Measurements from ENCODE around the gene PLXNA4.

Gene PLXNA4

DNA sequence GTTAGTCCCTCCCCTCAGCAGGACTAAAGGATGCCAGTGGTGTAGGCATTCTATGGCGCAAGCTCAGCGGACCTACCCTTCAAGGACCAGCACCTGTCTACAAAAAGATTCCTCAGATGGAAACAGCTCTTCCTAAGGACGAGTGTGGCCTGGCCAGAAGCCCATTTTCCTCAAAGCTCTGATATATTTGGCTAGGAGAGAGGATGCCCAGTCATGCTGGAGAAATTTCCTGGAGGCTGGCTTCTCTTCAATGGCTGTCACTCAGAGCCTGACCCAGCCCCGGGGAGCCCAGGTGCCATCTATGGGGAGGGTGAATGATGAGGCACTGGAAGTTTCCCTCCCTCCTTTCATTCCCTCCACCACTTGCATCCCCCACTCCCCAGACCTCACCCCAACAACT, 111.5 kb downstream of the PLXNA4 start:
- WGBS (ENCODE audit: extremely low coverage, insufficient coverage, low lambda C conversion rate) = no CpG with 5 or more reads among the region's 4 CpGs
- H3K27me3 ChIP-seq (ENCODE audit: insufficient read depth, low read length, poor library complexity) = no peaks in the 10 kb centered on the region

DNA sequence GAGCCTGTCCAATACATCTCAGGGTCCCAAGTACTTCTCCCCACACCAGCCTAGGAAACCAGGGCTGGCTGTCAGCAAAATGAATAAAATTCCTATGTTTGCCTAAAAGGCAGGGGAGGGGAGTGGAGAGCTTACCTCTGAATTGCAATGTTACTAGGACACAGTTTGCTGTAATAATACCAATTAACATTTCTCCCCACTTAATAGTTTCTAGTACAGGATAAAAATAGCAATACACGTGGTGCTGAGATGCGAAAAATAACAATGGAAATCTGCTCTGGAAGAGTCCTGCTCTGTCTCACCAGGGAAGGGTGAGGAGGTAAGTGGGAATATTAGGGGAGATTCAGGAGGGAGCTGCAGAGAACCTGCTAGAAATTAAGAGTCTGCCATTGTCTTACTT, 112.3 kb downstream of the PLXNA4 start:
- no peak overlapping the region for H3K4me3 ChIP-seq (ENCODE audit: low read length)
- H3K36me3 ChIP-seq (ENCODE audit: control insufficient read depth, insufficient read depth, low read length) = no peaks in the 10 kb centered on the region
- no peak overlapping the region for H3K27ac ChIP-seq (ENCODE audit: low read depth, low read length)
- H3K4me2 ChIP-seq (ENCODE audit: low read length) = no peak overlapping the region
- H2AK5ac ChIP-seq (ENCODE audit: low read length) = no peak overlapping the region
- no peak overlapping the region for H2BK120ac ChIP-seq (ENCODE audit: low read depth, low read length)
- WGBS (ENCODE audit: extremely low coverage, insufficient coverage, low lambda C conversion rate) = no CpG with 5 or more reads among the region's 2 CpGs
- no peak overlapping the region for H3K9ac ChIP-seq (ENCODE audit: low read length)
- H3K79me2 ChIP-seq (ENCODE audit: control insufficient read depth, insufficient read depth, low read length) = no peaks in the 10 kb centered on the region
- H3K4ac ChIP-seq (ENCODE audit: low read depth, low read length) = no peak overlapping the region
- no peaks in the 10 kb centered on the region for H3K27me3 ChIP-seq (ENCODE audit: insufficient read depth, low read length, poor library complexity)
- no peak overlapping the region for H2BK15ac ChIP-seq (replicated peaks; ENCODE audit: low read depth)
- no peak overlapping the region for H2BK5ac ChIP-seq (ENCODE audit: low read length)
- no peak overlapping the region for H4K8ac ChIP-seq (ENCODE audit: low read depth, low read length)
- H3K18ac ChIP-seq (ENCODE audit: low read length) = no peak overlapping the region
- no peak for DNase-seq
- no peak overlapping the region for H3K23ac ChIP-seq (ENCODE audit: low read length)
- H3K79me1 ChIP-seq (ENCODE audit: low read length) = no peaks in the 10 kb centered on the region
- no peak overlapping the region for H4K5ac ChIP-seq (ENCODE audit: low read length)
- no peak overlapping the region for H3K56ac ChIP-seq (ENCODE audit: low read length)
- peaks cover 4% of the 10 kb centered on the region for H3K4me1 ChIP-seq (ENCODE audit: control insufficient read depth, low read depth, low read length)

More for the DNA sequence above, 111.5 kb downstream of the PLXNA4 start:
- no peaks in the 10 kb centered on the region for H3K36me3 ChIP-seq (ENCODE audit: control insufficient read depth, insufficient read depth, low read length)
- H3K56ac ChIP-seq (ENCODE audit: low read length) = no peak overlapping the region
- H3K4me2 ChIP-seq (ENCODE audit: low read length) = no peak overlapping the region
- no peak overlapping the region for H3K9ac ChIP-seq (ENCODE audit: low read length)
- H3K4ac ChIP-seq (ENCODE audit: low read depth, low read length) = no peak overlapping the region
- peaks cover 4% of the 10 kb centered on the region for H3K4me1 ChIP-seq (ENCODE audit: control insufficient read depth, low read depth, low read length)
- H4K5ac ChIP-seq (ENCODE audit: low read length) = no peak overlapping the region
- no peak overlapping the region for H2BK15ac ChIP-seq (replicated peaks; ENCODE audit: low read depth)
- no peak overlapping the region for H3K4me3 ChIP-seq (ENCODE audit: low read length)
- H3K79me2 ChIP-seq (ENCODE audit: control insufficient read depth, insufficient read depth, low read length) = no peaks in the 10 kb centered on the region
- H3K27ac ChIP-seq (ENCODE audit: low read depth, low read length) = no peak overlapping the region
- no peak overlapping the region for H3K18ac ChIP-seq (ENCODE audit: low read length)
- H3K79me1 ChIP-seq (ENCODE audit: low read length) = no peaks in the 10 kb centered on the region
- H2AK5ac ChIP-seq (ENCODE audit: low read length) = no peak overlapping the region
- H4K8ac ChIP-seq (ENCODE audit: low read depth, low read length) = no peak overlapping the region
- DNase-seq = no peak
- H3K23ac ChIP-seq (ENCODE audit: low read length) = no peak overlapping the region
- H2BK5ac ChIP-seq (ENCODE audit: low read length) = no peak overlapping the region
- H2BK120ac ChIP-seq (ENCODE audit: low read depth, low read length) = no peak overlapping the region

DNA sequence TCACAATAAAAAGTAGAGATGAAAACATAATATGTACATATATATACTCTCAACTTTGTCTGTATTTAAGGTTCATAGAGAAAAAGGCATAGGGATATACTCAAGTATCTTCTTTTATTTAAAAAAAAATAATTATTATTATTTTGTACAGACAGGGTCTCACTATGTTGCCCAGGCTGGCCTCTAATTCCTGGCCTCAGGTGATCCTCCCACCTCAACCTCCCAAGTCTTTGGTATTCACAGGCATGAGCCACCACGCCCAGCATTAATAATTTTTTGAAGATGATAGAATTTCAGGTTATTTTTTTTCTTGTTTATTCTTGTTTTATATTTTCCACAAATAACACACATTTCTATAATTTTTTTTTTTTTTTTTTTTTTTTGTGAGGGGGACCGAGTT, 113.8 kb downstream of the PLXNA4 start:
- no peak overlapping the region for H3K18ac ChIP-seq (ENCODE audit: low read length)

DNA sequence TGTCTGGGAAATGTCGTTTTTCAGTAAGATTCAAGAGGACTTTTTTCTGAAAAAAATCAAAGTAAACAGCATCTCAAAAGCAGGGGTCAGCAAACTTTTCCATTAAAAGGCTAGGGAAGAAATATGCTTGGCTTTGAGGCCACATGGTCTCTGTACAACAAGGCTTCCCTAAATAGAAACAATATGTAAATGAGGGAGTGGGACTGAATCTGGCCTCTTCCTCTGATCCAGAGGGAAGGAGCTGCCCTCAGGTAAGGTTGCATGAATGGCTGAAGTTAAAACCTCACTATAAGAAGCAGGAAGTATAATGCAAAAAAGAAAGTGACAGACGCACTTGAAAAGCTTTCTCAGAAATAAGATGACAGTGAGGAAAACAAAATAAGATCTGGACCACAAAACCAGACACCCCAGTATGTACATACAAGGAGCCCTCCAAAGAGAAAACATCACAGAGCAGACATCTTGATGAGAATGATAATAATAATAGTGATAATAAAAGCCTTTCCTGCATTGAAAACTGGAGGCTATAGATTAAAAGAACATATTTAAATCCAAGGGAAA, 115.2 kb downstream of the PLXNA4 start:
- no peak overlapping the region for H3K4ac ChIP-seq (ENCODE audit: low read depth, low read length)
- H3K56ac ChIP-seq (ENCODE audit: low read length) = no peak overlapping the region
- peaks cover 4% of the 10 kb centered on the region for H3K4me1 ChIP-seq (ENCODE audit: control insufficient read depth, low read depth, low read length)
- H3K79me2 ChIP-seq (ENCODE audit: control insufficient read depth, insufficient read depth, low read length) = no peaks in the 10 kb centered on the region
- H2BK15ac ChIP-seq (replicated peaks; ENCODE audit: low read depth) = no peak overlapping the region
- no peak overlapping the region for H2BK5ac ChIP-seq (ENCODE audit: low read length)
- no peaks in the 10 kb centered on the region for H3K36me3 ChIP-seq (ENCODE audit: control insufficient read depth, insufficient read depth, low read length)
- H3K18ac ChIP-seq (ENCODE audit: low read length) = no peak overlapping the region
- no peak overlapping the region for H3K4me3 ChIP-seq (ENCODE audit: low read length)
- no peak overlapping the region for H4K8ac ChIP-seq (ENCODE audit: low read depth, low read length)
- no peak overlapping the region for H4K5ac ChIP-seq (ENCODE audit: low read length)
- H2AK5ac ChIP-seq (ENCODE audit: low read length) = no peak overlapping the region
- H3K27me3 ChIP-seq (ENCODE audit: insufficient read depth, low read length, poor library complexity) = no peaks in the 10 kb centered on the region
- no CpG with 5 or more reads among the region's 2 CpGs for WGBS (ENCODE audit: extremely low coverage, insufficient coverage, low lambda C conversion rate)
- no peak overlapping the region for H3K23ac ChIP-seq (ENCODE audit: low read length)
- no peak for DNase-seq
- no peak overlapping the region for H3K4me2 ChIP-seq (ENCODE audit: low read length)
- no peaks in the 10 kb centered on the region for H3K79me1 ChIP-seq (ENCODE audit: low read length)
- no peak overlapping the region for H3K27ac ChIP-seq (ENCODE audit: low read depth, low read length)
- no peak overlapping the region for H3K9ac ChIP-seq (ENCODE audit: low read length)
- no peak overlapping the region for H2BK120ac ChIP-seq (ENCODE audit: low read depth, low read length)

More for the DNA sequence above, 113.8 kb downstream of the PLXNA4 start:
- Histone ChIP-seq H3K27ac (ENCODE audit: low read depth, low read length) (no peak overlapping the region), H2BK5ac (ENCODE audit: low read length) (no peak overlapping the region), H4K5ac (ENCODE audit: low read length) (no peak overlapping the region), H3K23ac (ENCODE audit: low read length) (no peak overlapping the region), H3K79me1 (ENCODE audit: low read length) (no peaks in the 10 kb centered on the region), H2BK120ac (ENCODE audit: low read depth, low read length) (no peak overlapping the region), H3K4me2 (ENCODE audit: low read length) (no peak overlapping the region), H3K4me3 (ENCODE audit: low read length) (no peak overlapping the region), H3K79me2 (ENCODE audit: control insufficient read depth, insufficient read depth, low read length) (no peaks in the 10 kb centered on the region), H3K27me3 (ENCODE audit: insufficient read depth, low read length, poor library complexity) (no peaks in the 10 kb centered on the region), H2BK15ac (replicated peaks; ENCODE audit: low read depth) (no peak overlapping the region), H2AK5ac (ENCODE audit: low read length) (no peak overlapping the region), H4K8ac (ENCODE audit: low read depth, low read length) (no peak overlapping the region), H3K9ac (ENCODE audit: low read length) (no peak overlapping the region), H3K36me3 (ENCODE audit: control insufficient read depth, insufficient read depth, low read length) (no peaks in the 10 kb centered on the region), H3K4me1 (ENCODE audit: control insufficient read depth, low read depth, low read length) (peaks cover 4% of the 10 kb centered on the region), H3K56ac (ENCODE audit: low read length) (no peak overlapping the region), H3K4ac (ENCODE audit: low read depth, low read length) (no peak overlapping the region)
- DNase-seq = no peak
- no CpG with 5 or more reads among the region's 2 CpGs for WGBS (ENCODE audit: extremely low coverage, insufficient coverage, low lambda C conversion rate)

DNA sequence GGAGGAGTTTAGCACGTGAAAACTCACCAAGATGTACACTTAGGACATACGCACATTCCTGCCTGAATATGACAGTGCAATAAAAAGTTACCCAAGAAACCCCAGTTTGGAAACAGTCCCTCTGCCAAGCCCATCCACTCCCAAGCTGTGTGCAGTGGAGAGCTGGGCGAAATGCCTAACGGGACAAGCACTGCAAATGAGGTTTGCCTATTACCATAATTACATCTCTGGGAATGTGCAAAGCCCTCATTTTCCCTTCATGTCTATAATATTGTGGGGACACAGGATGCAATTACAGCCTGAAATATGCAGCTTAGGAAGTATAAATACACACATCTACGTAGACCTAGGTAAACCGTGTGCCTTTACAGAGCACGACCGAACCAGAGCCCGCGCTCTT, 117.5 kb downstream of the PLXNA4 start:
- no peak overlapping the region for H3K56ac ChIP-seq (ENCODE audit: low read length)
- DNase-seq = no peak
- H2BK120ac ChIP-seq (ENCODE audit: low read depth, low read length) = no peak overlapping the region

DNA sequence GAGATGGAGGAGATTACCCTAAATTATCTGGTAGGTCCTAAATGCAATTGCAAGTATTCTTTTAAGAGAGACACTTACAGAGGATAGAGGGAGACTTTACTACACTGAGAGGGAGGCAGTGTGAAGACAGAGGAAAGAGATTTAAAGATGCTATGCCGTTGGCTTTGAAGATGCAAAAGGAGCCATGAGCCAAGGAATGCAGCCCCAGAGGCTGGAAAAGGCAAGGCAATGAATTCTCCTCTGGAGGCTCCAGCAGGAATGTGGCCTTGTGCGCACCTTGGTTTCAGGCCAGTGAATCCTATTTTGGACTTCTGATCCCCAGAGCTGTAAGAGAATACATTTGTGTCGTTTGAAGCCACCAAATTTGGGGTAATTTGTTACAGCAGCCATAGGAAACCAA, 118.6 kb downstream of the PLXNA4 start:
- no peaks in the 10 kb centered on the region for H3K79me2 ChIP-seq (ENCODE audit: control insufficient read depth, insufficient read depth, low read length)
- no peak overlapping the region for H4K8ac ChIP-seq (ENCODE audit: low read depth, low read length)
- H2BK5ac ChIP-seq (ENCODE audit: low read length) = no peak overlapping the region
- no CpG with 5 or more reads among the region's 3 CpGs for WGBS (ENCODE audit: extremely low coverage, insufficient coverage, low lambda C conversion rate)
- no peak overlapping the region for H3K27ac ChIP-seq (ENCODE audit: low read depth, low read length)
- peaks cover 4% of the 10 kb centered on the region for H3K4me1 ChIP-seq (ENCODE audit: control insufficient read depth, low read depth, low read length)
- H4K5ac ChIP-seq (ENCODE audit: low read length) = no peak overlapping the region
- H3K4me3 ChIP-seq (ENCODE audit: low read length) = no peak overlapping the region
- no peaks in the 10 kb centered on the region for H3K36me3 ChIP-seq (ENCODE audit: control insufficient read depth, insufficient read depth, low read length)
- H2BK15ac ChIP-seq (replicated peaks; ENCODE audit: low read depth) = no peak overlapping the region
- no peak overlapping the region for H3K18ac ChIP-seq (ENCODE audit: low read length)
- H3K4me2 ChIP-seq (ENCODE audit: low read length) = no peak overlapping the region
- H2BK120ac ChIP-seq (ENCODE audit: low read depth, low read length) = no peak overlapping the region
- no peak overlapping the region for H2AK5ac ChIP-seq (ENCODE audit: low read length)
- no peak overlapping the region for H3K56ac ChIP-seq (ENCODE audit: low read length)
- H3K23ac ChIP-seq (ENCODE audit: low read length) = no peak overlapping the region
- H3K4ac ChIP-seq (ENCODE audit: low read depth, low read length) = no peak overlapping the region
- no peak for DNase-seq
- no peaks in the 10 kb centered on the region for H3K79me1 ChIP-seq (ENCODE audit: low read length)
- H3K27me3 ChIP-seq (ENCODE audit: insufficient read depth, low read length, poor library complexity) = no peaks in the 10 kb centered on the region
- H3K9ac ChIP-seq (ENCODE audit: low read length) = no peak overlapping the region

More for the DNA sequence above, 117.5 kb downstream of the PLXNA4 start:
- Histone ChIP-seq H4K8ac (ENCODE audit: low read depth, low read length) (no peak overlapping the region), H3K4me3 (ENCODE audit: low read length) (no peak overlapping the region), H3K4me2 (ENCODE audit: low read length) (no peak overlapping the region), H3K27me3 (ENCODE audit: insufficient read depth, low read length, poor library complexity) (no peaks in the 10 kb centered on the region), H3K4me1 (ENCODE audit: control insufficient read depth, low read depth, low read length) (peaks cover 4% of the 10 kb centered on the region), H3K23ac (ENCODE audit: low read length) (no peak overlapping the region), H2BK15ac (replicated peaks; ENCODE audit: low read depth) (no peak overlapping the region), H3K36me3 (ENCODE audit: control insufficient read depth, insufficient read depth, low read length) (no peaks in the 10 kb centered on the region), H3K27ac (ENCODE audit: low read depth, low read length) (no peak overlapping the region), H2BK5ac (ENCODE audit: low read length) (no peak overlapping the region), H2AK5ac (ENCODE audit: low read length) (no peak overlapping the region), H3K9ac (ENCODE audit: low read length) (no peak overlapping the region), H3K4ac (ENCODE audit: low read depth, low read length) (no peak overlapping the region), H3K79me1 (ENCODE audit: low read length) (no peaks in the 10 kb centered on the region), H4K5ac (ENCODE audit: low read length) (no peak overlapping the region), H3K18ac (ENCODE audit: low read length) (no peak overlapping the region), H3K79me2 (ENCODE audit: control insufficient read depth, insufficient read depth, low read length) (no peaks in the 10 kb centered on the region)
- WGBS (ENCODE audit: extremely low coverage, insufficient coverage, low lambda C conversion rate) = no CpG with 5 or more reads among the region's 10 CpGs
